GM12872 (cell line): ENCODE results near the gene HAND1.

Source experiments
- CTCF ChIP-seq: IDR thresholded peaks from 3 replicates; pipeline ENCODE4 v1.5.1; 2011; ENCODE audit warnings: low read depth, mild to moderate bottlenecking, low read length, moderate library complexity; ENCODE audit not compliant: insufficient read depth

The HAND1 gene

GRCh38 chr5:154461531-154461930, 16.5 kb downstream of the HAND1 start:
- TF ChIP-seq CTCF, result no peak

DNA sequence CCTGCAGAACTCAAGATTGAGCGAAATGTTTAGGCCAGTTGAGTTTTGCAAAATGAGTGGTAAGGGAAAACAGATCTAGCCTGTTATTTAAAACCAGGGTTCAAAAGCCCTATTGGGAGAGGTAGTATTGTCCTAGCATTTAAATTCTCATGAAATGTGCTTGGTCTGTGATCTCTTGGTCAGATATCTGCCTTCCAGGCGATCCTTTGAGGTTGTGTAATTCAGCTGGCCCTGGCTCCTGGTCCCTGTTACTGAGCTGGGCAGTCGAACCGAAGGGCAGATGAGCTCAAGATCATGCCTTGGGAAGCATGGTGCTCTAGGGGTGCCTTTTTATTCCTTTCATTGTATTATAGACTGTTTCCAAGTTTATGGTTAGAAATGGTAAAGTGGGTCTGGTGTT, 17.9 kb downstream of the HAND1 start:
- TF ChIP-seq CTCF, result no peak

GRCh38 chr5:154459015-154459414, 19.0 kb downstream of the HAND1 start:
- TF ChIP-seq CTCF, result no peak

- TF ChIP-seq CTCF, result no peak
These were observed 21.5 kb downstream of the HAND1 start for GRCh38 chr5:154456540-154456939.

GRCh38 chr5:154455585-154455984, 22.4 kb downstream of the HAND1 start:
- TF ChIP-seq CTCF, result no peak

GRCh38 chr5:154451957-154452356, 26.1 kb downstream of the HAND1 start:
- TF ChIP-seq CTCF, result no peak

DNA sequence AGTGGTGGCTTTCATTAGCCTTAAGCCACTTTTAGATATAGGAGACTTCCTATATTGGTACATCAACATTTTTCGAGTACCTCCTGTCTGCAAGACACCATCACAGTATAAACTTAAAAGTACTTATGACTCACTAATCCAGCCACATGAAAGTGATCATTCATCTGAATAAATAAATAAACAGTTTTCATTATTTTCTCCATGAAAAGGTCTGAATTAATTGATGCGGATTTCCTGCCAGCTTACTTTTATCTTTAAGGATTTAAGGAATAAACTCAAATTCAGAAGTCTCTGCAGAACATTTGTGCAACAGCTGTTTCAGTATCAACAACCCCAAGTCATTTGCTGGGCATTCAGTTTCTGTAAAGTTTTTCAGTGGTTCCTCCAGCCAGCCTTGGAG, 28.2 kb downstream of the HAND1 start:
- no peak for TF ChIP-seq CTCF
